GM21381 (cell line): ENCODE results near the gene PCNT.
A peak's percentile ranks its signal among the peaks of the same experiment; 100 is the strongest.

ENCODE experiments used
- ATAC-seq: cut with Tn5 transposase; IDR thresholded peaks from one replicate; pipeline ENCODE4 v1.9.1; 2021; ENCODE audit warnings: mild to moderate bottlenecking, moderate library complexity; ENCODE audit not compliant: unreplicated experiment

Gene PCNT

DNA sequence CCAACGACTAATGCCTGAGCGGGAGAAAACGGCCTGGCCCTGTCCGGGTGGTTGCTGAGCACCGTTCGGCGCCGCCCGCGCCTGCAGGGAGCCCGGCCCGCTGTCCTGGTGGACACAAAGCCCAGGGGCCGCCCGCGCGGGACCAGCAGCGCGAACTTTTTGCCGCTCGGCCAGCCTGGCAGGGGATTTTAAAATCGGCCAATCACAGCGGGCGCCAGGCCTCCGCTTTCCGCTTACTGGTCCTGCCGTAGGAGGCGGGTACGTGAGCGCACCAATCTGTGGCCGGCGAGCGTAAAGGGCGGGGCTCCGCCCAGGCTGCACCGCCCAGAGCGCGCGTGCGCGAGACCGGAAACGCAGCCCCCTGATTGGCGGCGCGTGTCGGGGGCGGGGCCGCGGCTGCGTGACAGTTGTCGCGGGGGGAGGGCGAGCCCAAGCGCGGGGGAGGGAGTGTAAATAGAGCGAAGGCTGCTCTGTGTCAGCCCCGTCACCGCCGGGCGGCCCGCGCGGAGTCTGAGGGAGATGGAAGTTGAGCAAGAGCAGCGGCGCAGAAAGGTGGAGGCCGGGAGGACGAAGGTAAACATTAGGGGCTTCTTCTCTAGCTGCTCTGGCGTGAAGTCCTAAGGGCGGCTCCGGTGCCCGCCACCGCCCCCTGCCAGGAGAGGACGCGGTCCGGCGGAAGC is at the start of gene PCNT, which contains the start of gene C21orf58:
TSS of gene PCNT (plus strand) at position 447 of the 680 bp plus-strand sequence. CDS start at position 520, 73 bp downstream.
TSS of gene C21orf58 (minus strand) at position 161 of the 680 bp plus-strand sequence. CDS start 1,132 bp downstream, outside the sequence.
- peak; percentile 74 for ATAC-seq

- no peak for ATAC-seq
Observed at GRCh38 chr21:46274797-46275390, 49.1 kb upstream of the PCNT start.

- ATAC-seq, result no peak
Observed at GRCh38 chr21:46284077-46284644, 39.8 kb upstream of the PCNT start.

DNA sequence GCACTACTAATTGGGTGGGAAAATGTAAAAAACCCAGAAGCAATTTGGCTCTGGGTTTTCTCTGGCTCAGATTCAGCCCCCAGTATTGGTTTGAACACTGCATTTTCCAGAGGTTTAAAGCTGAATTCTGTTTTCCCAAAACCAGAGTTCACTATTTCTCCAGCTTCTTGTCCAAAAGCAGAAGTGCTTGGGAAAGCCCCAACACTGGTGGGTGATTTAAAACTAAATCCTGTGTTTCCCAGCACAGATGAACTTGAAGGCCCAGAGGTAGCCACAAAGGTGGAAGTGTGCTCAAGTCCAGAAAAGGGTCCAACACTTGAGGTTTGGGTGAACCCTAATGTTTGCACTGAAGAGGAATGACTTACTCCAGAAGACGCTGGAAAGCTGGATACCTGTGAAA is 39.2 kb upstream of the PCNT start:
- ATAC-seq, result no peak

DNA sequence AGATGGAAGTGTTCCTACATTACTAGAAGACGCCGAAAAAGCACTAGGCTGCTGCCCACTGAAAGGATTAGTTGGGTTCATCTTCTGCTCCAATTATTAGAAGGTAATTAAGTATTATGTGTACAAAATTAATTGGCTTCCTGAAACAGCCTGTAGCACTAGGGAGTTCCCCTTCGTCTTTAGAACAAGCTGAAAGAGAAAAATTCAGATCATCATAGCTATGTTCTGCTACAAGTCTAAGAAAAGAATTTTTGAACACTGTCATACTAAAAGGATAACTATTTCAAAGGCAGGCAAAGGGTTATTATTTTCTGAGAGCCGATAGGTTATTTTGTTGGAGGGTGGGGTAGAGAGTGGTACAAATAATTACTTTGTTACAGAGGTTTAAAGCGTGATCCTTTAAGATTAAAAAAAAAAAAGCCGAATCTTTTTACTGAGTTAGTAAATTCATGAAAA is 38.7 kb upstream of the PCNT start, which contains the start of gene MCM3AP:
TSS of gene MCM3AP (minus strand) at position 406 of the 456 bp plus-strand sequence. CDS start at position 81, 325 bp downstream.
- ATAC-seq, result no peak

- ATAC-seq, result peak; percentile 77
Observed at GRCh38 chr21:46285761-46286647, 38.0 kb upstream of the PCNT start, which contains the start of gene YBEY. TSS of gene YBEY (plus strand) at chr21:46286342. CDS start at chr21:46286914, 572 bp downstream.

- ATAC-seq, result no peak
Observed at GRCh38 chr21:46286648-46287002, 37.3 kb upstream of the PCNT start.

DNA sequence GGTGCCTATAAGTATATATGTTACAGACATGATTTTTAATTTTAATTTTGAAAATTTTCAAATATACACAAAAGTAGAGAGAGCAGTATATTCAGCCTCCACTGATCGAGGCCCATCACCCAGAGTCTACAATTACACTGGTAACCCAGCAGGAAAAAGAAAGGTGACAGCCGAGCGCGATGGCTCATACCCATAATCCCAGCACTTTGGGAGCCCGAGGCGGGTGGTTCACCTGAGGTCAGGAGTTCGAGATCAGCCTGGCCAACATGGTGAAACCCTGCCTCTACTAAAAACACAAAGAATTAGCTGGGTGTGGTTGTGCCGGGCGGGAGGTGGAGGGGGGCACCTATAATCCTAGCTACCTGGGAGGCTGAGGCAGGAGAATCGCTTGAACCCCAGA is 36.4 kb upstream of the PCNT start:
- no peak for ATAC-seq

GRCh38 chr21:46289655-46290179 is 34.2 kb upstream of the PCNT start:
- no peak for ATAC-seq

GRCh38 chr21:46291561-46291960 is 32.4 kb upstream of the PCNT start:
- ATAC-seq, result no peak

- no peak for ATAC-seq
Observed at GRCh38 chr21:46294647-46295176, 29.2 kb upstream of the PCNT start.

GRCh38 chr21:46295177-46295770 is 28.7 kb upstream of the PCNT start:
- ATAC-seq, result no peak

DNA sequence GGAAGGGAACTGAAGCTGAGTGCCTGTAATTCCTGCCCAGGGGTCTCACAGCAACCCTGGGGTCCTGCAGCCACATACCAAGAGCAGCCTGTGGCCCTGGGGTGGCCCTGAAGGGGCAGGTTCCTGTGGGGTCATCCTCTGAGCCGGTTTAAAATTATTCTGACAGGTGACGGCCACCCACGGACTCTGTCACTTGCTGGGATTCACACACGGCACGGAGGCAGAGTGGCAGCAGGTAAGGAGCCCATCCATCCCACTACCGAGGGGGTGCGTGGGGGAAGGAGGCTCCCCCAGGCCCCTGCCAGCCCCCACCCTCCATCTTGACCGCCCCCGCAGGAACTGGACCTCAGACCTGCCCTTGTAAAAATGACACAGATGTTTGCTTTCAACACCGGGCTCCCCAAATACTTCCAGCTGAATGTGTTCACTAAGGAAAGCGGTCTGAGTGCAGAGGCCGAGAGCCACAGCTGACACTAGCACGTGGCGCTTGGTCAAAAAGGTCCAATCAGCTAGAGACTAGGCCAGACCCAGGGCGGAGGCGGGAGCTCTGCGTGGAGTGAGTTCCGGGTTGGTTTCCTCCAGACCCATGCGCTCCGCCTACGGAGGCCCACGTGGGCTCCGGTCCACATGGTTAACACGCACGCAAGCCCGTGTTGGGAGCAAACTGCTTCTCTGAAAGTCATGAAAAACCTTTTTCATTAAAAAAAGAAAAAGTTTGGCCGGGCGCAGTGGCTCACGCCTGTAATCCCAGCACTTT is 27.8 kb upstream of the PCNT start:
- no peak for ATAC-seq

DNA sequence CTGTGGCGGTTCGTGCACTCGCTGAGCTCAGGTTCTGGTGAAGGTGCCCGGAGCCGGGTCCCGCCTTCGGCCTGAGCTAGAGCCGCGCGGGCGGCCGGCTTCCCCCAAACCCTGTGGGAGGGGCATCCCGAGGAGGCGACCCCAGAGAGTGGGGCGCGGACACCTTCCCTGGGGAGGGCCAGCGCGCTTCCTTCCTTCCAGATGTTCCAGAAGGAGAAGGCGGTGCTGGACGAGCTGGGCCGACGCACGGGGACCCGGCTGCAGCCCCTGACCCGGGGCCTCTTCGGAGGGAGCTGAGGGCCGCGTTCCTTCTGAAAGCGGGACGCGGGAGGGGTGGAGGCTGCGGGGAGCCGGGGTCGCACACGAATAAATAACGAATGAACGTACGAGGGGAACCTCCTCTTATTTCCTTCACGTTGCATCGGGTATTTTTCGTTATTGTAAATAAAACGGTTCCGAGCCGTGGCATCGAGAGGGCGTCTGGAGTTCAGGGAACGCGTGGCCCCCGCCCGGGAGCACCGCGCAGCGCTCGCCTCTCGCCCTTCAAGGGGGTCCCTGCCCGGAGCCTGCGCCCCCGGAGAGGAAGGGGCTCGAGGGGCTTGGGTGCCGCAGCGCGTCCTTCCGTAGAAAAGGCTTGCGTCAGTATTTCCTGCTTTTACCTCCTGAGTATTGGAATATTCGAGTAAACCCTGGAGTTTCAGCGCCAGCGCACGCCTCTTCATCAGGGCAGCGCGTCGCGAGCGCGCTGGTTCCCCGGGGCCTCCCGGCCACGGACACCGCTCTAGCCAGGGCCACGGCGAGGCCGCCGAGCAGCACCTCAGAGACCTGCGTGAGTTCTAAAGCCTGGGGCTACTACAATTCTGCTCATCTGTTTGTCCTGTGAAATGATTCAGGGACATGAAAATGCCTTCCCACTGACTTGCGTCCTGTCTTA is 26.4 kb upstream of the PCNT start:
- no peak for ATAC-seq

- ATAC-seq, result no peak
Observed at GRCh38 chr21:46299167-46299566, 24.8 kb upstream of the PCNT start.

GRCh38 chr21:46301759-46302158 is 22.2 kb upstream of the PCNT start:
- ATAC-seq, result no peak

- ATAC-seq, result no peak
Observed at GRCh38 chr21:46304437-46304836, 19.5 kb upstream of the PCNT start.

- no peak for ATAC-seq
Observed at GRCh38 chr21:46304955-46305354, 19.0 kb upstream of the PCNT start.
